ENCODE data around the gene TVP23B.
"Not testable (repeated sequence)": the region's sequence is repeated elsewhere in the genome, so short reads cannot be mapped to it uniquely, and the experiment has no call there.

GRCh38 chr17:18750242-18750641 is 30.7 kb upstream of the TVP23B start:
- TF ChIP-seq CTCF (conservative IDR thresholded peaks at IDR 0.05; ENCODE audit: low read length); EZH2phosphoT487 (IDR thresholded peaks at IDR 0.05; ENCODE audit: borderline replicate concordance): not testable (repeated sequence)

All from Loucy (cell line).